Measurements from ENCODE around the gene DNAH14. TPM values are rescaled to one million over a fixed set of nuclear protein-coding genes. Genes with fewer than 3 reads are reported as not detected.

The DNAH14 gene
- total RNA-seq, 1 experiment from 2014 or later, result 39.7 TPM

DNA sequence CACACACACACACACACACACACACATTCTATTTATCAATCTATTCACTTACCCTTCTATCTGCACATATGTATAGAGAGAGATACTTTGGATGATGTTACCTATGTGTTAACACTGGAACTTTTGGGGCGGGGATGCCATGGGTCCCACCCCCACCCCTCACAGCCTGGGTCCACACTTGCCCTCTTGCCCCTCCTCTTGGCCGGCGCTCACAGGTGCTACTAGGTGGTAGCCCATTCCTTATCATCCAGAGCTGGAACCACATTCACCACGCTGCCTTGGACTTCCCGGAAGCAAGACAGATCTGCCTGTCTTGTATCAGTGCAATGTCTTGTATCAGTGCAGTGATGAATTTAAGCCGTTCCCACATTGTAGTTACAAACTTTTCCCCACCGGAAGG, 413.2 kb downstream of the DNAH14 start:
- no peak overlapping the region for H2BK120ac ChIP-seq (ENCODE audit: low read depth, low read length, poor library complexity, severe bottlenecking)
- H3K27ac Mint-ChIP-seq, result no peak overlapping the region
- H3K14ac ChIP-seq (ENCODE audit: insufficient read depth, low read length), result no peak overlapping the region
- no peak overlapping the region for H3K9ac ChIP-seq (ENCODE audit: extremely low read depth, insufficient read length, low read length)
- H3K23me2 ChIP-seq (ENCODE audit: insufficient read length, low read depth, low read length, poor library complexity, severe bottlenecking), result no peaks in the 10 kb centered on the region
- no peak overlapping the region for H3K4me3 Mint-ChIP-seq
- H2AK5ac ChIP-seq (ENCODE audit: insufficient read length, low read length), result no peak overlapping the region
- H2BK20ac ChIP-seq (ENCODE audit: low read depth, low read length, poor library complexity, severe bottlenecking), result no peak overlapping the region
- H4K5ac ChIP-seq (ENCODE audit: insufficient read length, low read depth, low read length), result no peak overlapping the region
- H3K27ac ChIP-seq (ENCODE audit: insufficient read length, low read depth, low read length), result no peak overlapping the region
- H3K27me3 Mint-ChIP-seq (ENCODE audit: low read depth), result no peaks in the 10 kb centered on the region; the same call in 1 of the 2 replicates
- H2AFZ ChIP-seq (ENCODE audit: low read length), result no peak overlapping the region
- H2BK15ac ChIP-seq (ENCODE audit: low read depth, low read length), result no peak overlapping the region
- no CpG with 5 or more reads among the region's 7 CpGs for WGBS (ENCODE audit: extremely low coverage, insufficient read length, low lambda C conversion rate)
- no peak overlapping the region for H2BK12ac ChIP-seq (ENCODE audit: insufficient read length, low read depth, low read length)
- H3K4ac ChIP-seq (ENCODE audit: low read depth, low read length), result no peak overlapping the region
- no peak overlapping the region for H3K18ac ChIP-seq (ENCODE audit: insufficient read length, low read depth, low read length)
- no peak overlapping the region for H2BK5ac ChIP-seq (ENCODE audit: insufficient read length, low read length)
- no peak overlapping the region for H4K91ac ChIP-seq (ENCODE audit: insufficient read length, low read depth, low read length)
- TF ChIP-seq, protein P1, sequence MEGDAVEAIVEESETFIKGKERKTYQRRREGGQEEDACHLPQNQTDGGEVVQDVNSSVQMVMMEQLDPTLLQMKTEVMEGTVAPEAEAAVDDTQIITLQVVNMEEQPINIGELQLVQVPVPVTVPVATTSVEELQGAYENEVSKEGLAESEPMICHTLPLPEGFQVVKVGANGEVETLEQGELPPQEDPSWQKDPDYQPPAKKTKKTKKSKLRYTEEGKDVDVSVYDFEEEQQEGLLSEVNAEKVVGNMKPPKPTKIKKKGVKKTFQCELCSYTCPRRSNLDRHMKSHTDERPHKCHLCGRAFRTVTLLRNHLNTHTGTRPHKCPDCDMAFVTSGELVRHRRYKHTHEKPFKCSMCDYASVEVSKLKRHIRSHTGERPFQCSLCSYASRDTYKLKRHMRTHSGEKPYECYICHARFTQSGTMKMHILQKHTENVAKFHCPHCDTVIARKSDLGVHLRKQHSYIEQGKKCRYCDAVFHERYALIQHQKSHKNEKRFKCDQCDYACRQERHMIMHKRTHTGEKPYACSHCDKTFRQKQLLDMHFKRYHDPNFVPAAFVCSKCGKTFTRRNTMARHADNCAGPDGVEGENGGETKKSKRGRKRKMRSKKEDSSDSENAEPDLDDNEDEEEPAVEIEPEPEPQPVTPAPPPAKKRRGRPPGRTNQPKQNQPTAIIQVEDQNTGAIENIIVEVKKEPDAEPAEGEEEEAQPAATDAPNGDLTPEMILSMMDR (conservative IDR thresholded peaks at IDR 0.05), result no peak
- no peaks in the 10 kb centered on the region for H3K79me2 ChIP-seq (ENCODE audit: insufficient read depth, low read length)
- H4K8ac ChIP-seq (replicated peaks; ENCODE audit: insufficient read length, low read depth, low read length), result no peak overlapping the region
- H3K4me1 Mint-ChIP-seq, result 0 out of 4 replicates have a peak, but pooled peaks cover 0 to 2% of the 10 kb centered on the region in 2 experiments
- no peak overlapping the region for H3T11ph ChIP-seq (ENCODE audit: low read length)
- no peak overlapping the region for H3K23ac ChIP-seq (ENCODE audit: insufficient read length, low read depth, low read length)
- no peaks in the 10 kb centered on the region for H3K79me1 ChIP-seq (ENCODE audit: insufficient read depth, low read depth, low read length, poor library complexity, severe bottlenecking)
- H3K4me1 ChIP-seq (ENCODE audit: insufficient read depth, low read length), result no peaks in the 10 kb centered on the region
- DNase-seq, result no peak
- H3K4me2 ChIP-seq (ENCODE audit: insufficient read depth, insufficient read length, low read length), result no peak overlapping the region
- H3K36me3 Mint-ChIP-seq (ENCODE audit: insufficient read depth in 1 of 3, low read depth in 3 of 3), result no peaks in the 10 kb centered on the region
- no peaks in the 10 kb centered on the region for H4K20me1 ChIP-seq (ENCODE audit: control insufficient read depth, insufficient read depth, insufficient read length)
- H3K56ac ChIP-seq (ENCODE audit: insufficient read length, low read depth, low read length), result no peak overlapping the region
- no peaks in the 10 kb centered on the region for H3K9me3 ChIP-seq (ENCODE audit: control insufficient read depth, low read depth, low read length)
- H3K27me3 ChIP-seq (ENCODE audit: insufficient read depth, low read length), result no peaks in the 10 kb centered on the region
- no peaks in the 10 kb centered on the region for H3K9me3 Mint-ChIP-seq
